ENCODE data around the gene C10orf95. TPM values are rescaled to one million over a fixed set of nuclear protein-coding genes. Genes with fewer than 3 reads are reported as not detected.
A peak's percentile ranks its signal among the peaks of the same experiment; 100 is the strongest.

C10orf95 gene
- total RNA-seq, 2 experiments from 2014 or later = 0.20 to 0.36 TPM

GRCh38 chr10:102414749-102415148 is 36.6 kb downstream of the C10orf95 start:
- CTCF ChIA-PET = interaction anchor here (1.2 to 2.8 kb wide), 5 partner anchors 8 to 185 kb away, joined by 4 to 18 read pairs (median 6); no protein-coding TSS in a partner anchor
- no peaks in the 10 kb centered on the region for H3K36me3 Mint-ChIP-seq (ENCODE audit: low read depth)
- DNase-seq = no peak
- H3K4me1 Mint-ChIP-seq (ENCODE audit: low read depth) = peaks cover 31% of the 10 kb centered on the region
- no peaks in the 10 kb centered on the region for H3K9me3 Mint-ChIP-seq
- intact Hi-C loops (cut with micrococcal nuclease) = loop anchor here (5.0 kb wide), 1 partner anchor 347 kb away; the partner anchor contains the start of gene HPS6
- POLR2A ChIA-PET = interaction anchor here (0.8 to 6.1 kb wide), 4 partner anchors 10 to 21 kb away, joined by 3 to 107 read pairs (median 5); partner anchors contain the start of gene NFKB2
- H3K27me3 Mint-ChIP-seq = peaks cover 26% of the 10 kb centered on the region
- ATAC-seq = no peak
- no peak for TF ChIP-seq CTCF (IDR thresholded peaks at IDR 0.05)
- H3K27ac Mint-ChIP-seq = no peak overlapping the region
- H3K4me3 Mint-ChIP-seq = no peak overlapping the region

GRCh38 chr10:102413806-102414561 is 37.4 kb downstream of the C10orf95 start:
- H3K9me3 Mint-ChIP-seq = no peaks in the 10 kb centered on the region
- ChIA-PET POLR2A (interaction anchor here (0.7 to 6.1 kb wide), 5 partner anchors 11 to 279 kb away, joined by 3 to 107 read pairs (median 6); partner anchors contain the start of genes CUEDC2 and NFKB2), CTCF (interaction anchor here (1.7 to 5.5 kb wide), 4 partner anchors 9 to 184 kb away, joined by 6 to 57 read pairs (median 12); no protein-coding TSS in a partner anchor)
- no peak overlapping the region for H3K4me3 Mint-ChIP-seq
- no peak overlapping the region for H3K27ac Mint-ChIP-seq
- H3K4me1 Mint-ChIP-seq (ENCODE audit: low read depth) = peaks cover 28% of the 10 kb centered on the region
- no peaks in the 10 kb centered on the region for H3K36me3 Mint-ChIP-seq (ENCODE audit: low read depth)
- ATAC-seq (no peak), DNase-seq (no peak)
- TF ChIP-seq CTCF (IDR thresholded peaks at IDR 0.05) = no peak
- intact Hi-C loops (cut with micrococcal nuclease) = loop anchor here (5.0 kb wide), 1 partner anchor 347 kb away; the partner anchor contains the start of gene HPS6
- H3K27me3 Mint-ChIP-seq = peaks cover 26% of the 10 kb centered on the region

- peak; percentile 81 for DNase-seq
- CTCF ChIA-PET = interaction anchor here (1.7 to 5.5 kb wide), 4 partner anchors 9 to 183 kb away, joined by 6 to 57 read pairs (median 12); no protein-coding TSS in a partner anchor
- Mint-ChIP-seq H3K27me3 (peaks cover 24% of the 10 kb centered on the region), H3K36me3 (ENCODE audit: low read depth) (no peaks in the 10 kb centered on the region), H3K9me3 (no peaks in the 10 kb centered on the region), H3K4me3 (no peak overlapping the region), H3K27ac (no peak overlapping the region), H3K4me1 (ENCODE audit: low read depth) (peaks cover 29% of the 10 kb centered on the region)
- no peak for TF ChIP-seq CTCF (IDR thresholded peaks at IDR 0.05)
- POLR2A ChIA-PET = interaction anchor here (0.7 to 6.1 kb wide), 6 partner anchors 10 to 278 kb away, joined by 3 to 107 read pairs (median 5); partner anchors contain the start of genes CUEDC2 and NFKB2
- peak; percentile 50 for ATAC-seq
- intact Hi-C loops (cut with micrococcal nuclease) = loop anchor here (5.0 kb wide), 1 partner anchor 346 kb away; the partner anchor contains the start of gene HPS6
Observed at GRCh38 chr10:102413053-102413705, 38.2 kb downstream of the C10orf95 start.

GRCh38 chr10:102412293-102412692 is 39.0 kb downstream of the C10orf95 start:
- Mint-ChIP-seq H3K4me1 (ENCODE audit: low read depth) (peaks cover 33% of the 10 kb centered on the region), H3K27me3 (peaks cover 17% of the 10 kb centered on the region), H3K9me3 (no peaks in the 10 kb centered on the region), H3K4me3 (no peak overlapping the region), H3K36me3 (ENCODE audit: low read depth) (no peaks in the 10 kb centered on the region), H3K27ac (no peak overlapping the region)
- DNase-seq (no peak), ATAC-seq (no peak)
- TF ChIP-seq CTCF (IDR thresholded peaks at IDR 0.05) = no peak
- intact Hi-C loops (cut with micrococcal nuclease) = loop anchor here (5.0 kb wide), 1 partner anchor 345 kb away; the partner anchor contains the start of gene HPS6
- POLR2A ChIA-PET = interaction anchor here (1.2 to 6.1 kb wide), 7 partner anchors 9 to 49 kb away, joined by 4 to 107 read pairs (median 6); partner anchors contain the start of genes CUEDC2, FBXL15 and NFKB2
- CTCF ChIA-PET = interaction anchor here (1.3 to 5.5 kb wide), 4 partner anchors 10 to 66 kb away, joined by 4 to 57 read pairs (median 21); partner anchors contain the start of gene NFKB2

Data from activated CD8-positive, alpha-beta T cell treated with anti-CD3 and anti-CD28 coated beads for 36 hours (primary cell).